ENCODE data around the gene DGKD. TPM values are rescaled to one million over a fixed set of nuclear protein-coding genes. Genes with fewer than 3 reads are reported as not detected.

The DGKD gene
- polyA plus RNA-seq, 1 donor = 20.7 TPM

GRCh38 chr2:233360771-233361176 lies 6.5 kb downstream of the DGKD start:
- Histone ChIP-seq H3K27me3 (ENCODE audit: control insufficient read depth, insufficient read depth, low read length) (no peaks in the 10 kb centered on the region), H3K9me3 (ENCODE audit: control insufficient read depth, low read depth, low read length) (no peaks in the 10 kb centered on the region), H3K4me3 (ENCODE audit: low read length) (no peak overlapping the region), H3K4me1 (ENCODE audit: control insufficient read depth, insufficient read depth, low read length) (peaks cover 12% of the 10 kb centered on the region), H3K27ac (ENCODE audit: low read length) (peak overlapping the region; percentile 25), H3K36me3 (ENCODE audit: control insufficient read depth, insufficient read depth, low read length) (peaks cover 3% of the 10 kb centered on the region)
- DNase-seq = peak; percentile 24 to 43
- WGBS (ENCODE audit: insufficient coverage, low lambda C conversion rate) = no CpG with 5 or more reads among the region's 4 CpGs

GRCh38 chr2:233361297-233361696 lies 7.0 kb downstream of the DGKD start:
- Histone ChIP-seq H3K36me3 (ENCODE audit: control insufficient read depth, insufficient read depth, low read length) (peaks cover 3% of the 10 kb centered on the region), H3K9me3 (ENCODE audit: control insufficient read depth, low read depth, low read length) (no peaks in the 10 kb centered on the region), H3K4me3 (ENCODE audit: low read length) (no peak overlapping the region), H3K27me3 (ENCODE audit: control insufficient read depth, insufficient read depth, low read length) (no peaks in the 10 kb centered on the region), H3K27ac (ENCODE audit: low read length) (peak overlapping the region; percentile 25), H3K4me1 (ENCODE audit: control insufficient read depth, insufficient read depth, low read length) (peaks cover 12% of the 10 kb centered on the region)
- WGBS (ENCODE audit: insufficient coverage, low lambda C conversion rate) = no CpG with 5 or more reads among the region's 7 CpGs
- DNase-seq = peak in 1 of 2 donors; percentile 67

GRCh38 chr2:233362742-233363141 lies 8.4 kb downstream of the DGKD start:
- H3K9me3 ChIP-seq (ENCODE audit: control insufficient read depth, low read depth, low read length) = no peaks in the 10 kb centered on the region
- H3K27me3 ChIP-seq (ENCODE audit: control insufficient read depth, insufficient read depth, low read length) = no peaks in the 10 kb centered on the region
- peaks cover 12% of the 10 kb centered on the region for H3K4me1 ChIP-seq (ENCODE audit: control insufficient read depth, insufficient read depth, low read length)
- no peak overlapping the region for H3K27ac ChIP-seq (ENCODE audit: low read length)
- H3K4me3 ChIP-seq (ENCODE audit: low read length) = no peak overlapping the region
- H3K36me3 ChIP-seq (ENCODE audit: control insufficient read depth, insufficient read depth, low read length) = peaks cover 3% of the 10 kb centered on the region
- no peak for DNase-seq
- WGBS (ENCODE audit: insufficient coverage, low lambda C conversion rate) = no CpG with 5 or more reads among the region's 2 CpGs

- H3K9me3 ChIP-seq (ENCODE audit: control insufficient read depth, low read depth, low read length) = no peaks in the 10 kb centered on the region
- peaks cover 3% of the 10 kb centered on the region for H3K36me3 ChIP-seq (ENCODE audit: control insufficient read depth, insufficient read depth, low read length)
- peaks cover 12% of the 10 kb centered on the region for H3K4me1 ChIP-seq (ENCODE audit: control insufficient read depth, insufficient read depth, low read length)
- no peaks in the 10 kb centered on the region for H3K27me3 ChIP-seq (ENCODE audit: control insufficient read depth, insufficient read depth, low read length)
- no peak overlapping the region for H3K4me3 ChIP-seq (ENCODE audit: low read length)
- 100% methylated on average over 4 of the region's 6 CpGs for WGBS (ENCODE audit: insufficient coverage, low lambda C conversion rate)
- no peak overlapping the region for H3K27ac ChIP-seq (ENCODE audit: low read length)
- DNase-seq = no peak
Measured at GRCh38 chr2:233363744-233364235, 9.5 kb downstream of the DGKD start.

- WGBS (ENCODE audit: insufficient coverage, low lambda C conversion rate) = 86% methylated on average over 1 of the region's 6 CpGs
- no peaks in the 10 kb centered on the region for H3K9me3 ChIP-seq (ENCODE audit: control insufficient read depth, low read depth, low read length)
Measured at GRCh38 chr2:233365861-233366520, 11.7 kb downstream of the DGKD start.

GRCh38 chr2:233367586-233367985 lies 13.3 kb downstream of the DGKD start:
- DNase-seq = no peak
- Histone ChIP-seq H3K4me3 (ENCODE audit: low read length) (no peak overlapping the region), H3K36me3 (ENCODE audit: control insufficient read depth, insufficient read depth, low read length) (peaks cover 3% of the 10 kb centered on the region), H3K9me3 (ENCODE audit: control insufficient read depth, low read depth, low read length) (no peaks in the 10 kb centered on the region), H3K4me1 (ENCODE audit: control insufficient read depth, insufficient read depth, low read length) (no peaks in the 10 kb centered on the region), H3K27me3 (ENCODE audit: control insufficient read depth, insufficient read depth, low read length) (no peaks in the 10 kb centered on the region), H3K27ac (ENCODE audit: low read length) (no peak overlapping the region)
- WGBS (ENCODE audit: insufficient coverage, low lambda C conversion rate) = 100% methylated on average over 1 of the region's 3 CpGs

More at GRCh38 chr2:233365861-233366520, 11.7 kb downstream of the DGKD start:
- Histone ChIP-seq H3K27ac (ENCODE audit: low read length) (no peak overlapping the region), H3K4me1 (ENCODE audit: control insufficient read depth, insufficient read depth, low read length) (peaks cover 9% of the 10 kb centered on the region), H3K4me3 (ENCODE audit: low read length) (no peak overlapping the region), H3K36me3 (ENCODE audit: control insufficient read depth, insufficient read depth, low read length) (peaks cover 3% of the 10 kb centered on the region), H3K27me3 (ENCODE audit: control insufficient read depth, insufficient read depth, low read length) (no peaks in the 10 kb centered on the region)
- no peak for DNase-seq

- Histone ChIP-seq H3K27ac (ENCODE audit: low read length) (no peak overlapping the region), H3K4me1 (ENCODE audit: control insufficient read depth, insufficient read depth, low read length) (no peaks in the 10 kb centered on the region), H3K4me3 (ENCODE audit: low read length) (no peak overlapping the region), H3K9me3 (ENCODE audit: control insufficient read depth, low read depth, low read length) (no peaks in the 10 kb centered on the region), H3K36me3 (ENCODE audit: control insufficient read depth, insufficient read depth, low read length) (peaks cover 4% of the 10 kb centered on the region), H3K27me3 (ENCODE audit: control insufficient read depth, insufficient read depth, low read length) (no peaks in the 10 kb centered on the region)
- DNase-seq = no peak
- no CpG with 5 or more reads among the region's 5 CpGs for WGBS (ENCODE audit: insufficient coverage, low lambda C conversion rate)
Measured at GRCh38 chr2:233368756-233369155, 14.5 kb downstream of the DGKD start.

- H3K36me3 ChIP-seq (ENCODE audit: control insufficient read depth, insufficient read depth, low read length) = peaks cover 3% of the 10 kb centered on the region
- DNase-seq = no peak
- no peak overlapping the region for H3K4me3 ChIP-seq (ENCODE audit: low read length)
- H3K9me3 ChIP-seq (ENCODE audit: control insufficient read depth, low read depth, low read length) = no peaks in the 10 kb centered on the region
- H3K27ac ChIP-seq (ENCODE audit: low read length) = no peak overlapping the region
- H3K27me3 ChIP-seq (ENCODE audit: control insufficient read depth, insufficient read depth, low read length) = no peaks in the 10 kb centered on the region
- H3K4me1 ChIP-seq (ENCODE audit: control insufficient read depth, insufficient read depth, low read length) = no peaks in the 10 kb centered on the region
- WGBS (ENCODE audit: insufficient coverage, low lambda C conversion rate) = 100% methylated on average over 1 of the region's 8 CpGs
Measured at GRCh38 chr2:233369462-233369861, 15.2 kb downstream of the DGKD start.

- WGBS (ENCODE audit: insufficient coverage, low lambda C conversion rate) = 100% methylated on average over 3 of the region's 9 CpGs
- H3K27me3 ChIP-seq (ENCODE audit: control insufficient read depth, insufficient read depth, low read length) = no peaks in the 10 kb centered on the region
- no peaks in the 10 kb centered on the region for H3K9me3 ChIP-seq (ENCODE audit: control insufficient read depth, low read depth, low read length)
- H3K4me3 ChIP-seq (ENCODE audit: low read length) = no peak overlapping the region
- no peak for DNase-seq
- H3K27ac ChIP-seq (ENCODE audit: low read length) = no peak overlapping the region
- H3K36me3 ChIP-seq (ENCODE audit: control insufficient read depth, insufficient read depth, low read length) = peaks cover 3% of the 10 kb centered on the region
- H3K4me1 ChIP-seq (ENCODE audit: control insufficient read depth, insufficient read depth, low read length) = no peaks in the 10 kb centered on the region
Measured at GRCh38 chr2:233369897-233370685, 15.8 kb downstream of the DGKD start.

GRCh38 chr2:233371641-233372040 lies 17.3 kb downstream of the DGKD start:
- no peaks in the 10 kb centered on the region for H3K9me3 ChIP-seq (ENCODE audit: control insufficient read depth, low read depth, low read length)
- peaks cover 9% of the 10 kb centered on the region for H3K4me1 ChIP-seq (ENCODE audit: control insufficient read depth, insufficient read depth, low read length)
- no CpG with 5 or more reads among the region's 2 CpGs for WGBS (ENCODE audit: insufficient coverage, low lambda C conversion rate)
- peaks cover 3% of the 10 kb centered on the region for H3K36me3 ChIP-seq (ENCODE audit: control insufficient read depth, insufficient read depth, low read length)
- no peak for DNase-seq
- no peak overlapping the region for H3K27ac ChIP-seq (ENCODE audit: low read length)
- H3K27me3 ChIP-seq (ENCODE audit: control insufficient read depth, insufficient read depth, low read length) = no peaks in the 10 kb centered on the region
- no peak overlapping the region for H3K4me3 ChIP-seq (ENCODE audit: low read length)

All from large intestine (tissue), 3 donors.